Stimulated activated CD8-positive, alpha-beta memory T cell treated with anti-CD3 and anti-CD28 coated beads, Interleukin-7, amount 100 ng/mL, for 24 hours (primary cell): Measurements from ENCODE around the gene CTDSP2.

Experiments
- DNase-seq: peaks from one replicate; pipeline ENCODE4 v3.0.0-alpha.2; 2020; ENCODE audit warnings: low read depth

The CTDSP2 gene

DNA sequence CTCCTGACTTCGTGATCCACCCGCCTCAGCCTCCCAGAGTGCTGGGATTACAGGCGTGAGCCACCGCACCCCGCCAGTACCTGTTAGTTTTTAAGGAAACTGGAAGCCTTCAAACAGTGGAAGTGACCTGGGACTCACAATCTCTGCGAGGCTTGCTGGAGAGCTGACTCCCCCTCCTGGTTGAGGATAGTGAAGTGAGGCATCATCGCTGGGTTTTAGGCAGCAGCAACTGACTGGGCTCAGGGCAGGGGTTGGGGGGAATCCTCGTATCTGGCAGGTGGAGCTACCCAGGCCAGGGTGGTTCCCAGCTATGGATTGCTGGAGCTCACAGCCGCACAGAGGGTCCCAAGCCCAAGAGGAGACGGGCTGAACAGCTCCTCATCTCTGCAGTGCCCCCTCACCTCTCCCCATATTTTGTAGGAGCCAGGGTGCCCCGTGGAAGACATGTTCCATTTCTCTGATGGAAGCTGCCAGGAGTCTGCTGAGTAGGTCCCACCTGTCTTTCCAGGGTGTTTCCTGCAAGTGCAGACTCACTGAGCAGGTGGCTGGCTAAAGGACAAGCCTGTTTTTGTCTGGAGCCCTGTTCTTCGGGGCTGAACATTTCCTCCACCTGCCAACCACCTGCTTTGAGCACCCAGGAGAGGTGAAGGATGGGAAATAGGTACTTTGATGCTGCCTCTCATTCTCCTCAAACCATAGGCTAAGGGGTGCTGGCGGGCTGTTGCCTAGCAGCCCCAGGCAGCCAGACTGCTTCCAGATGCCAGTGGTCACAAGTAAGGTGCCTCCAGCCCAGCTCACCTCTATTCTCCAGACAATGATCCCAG is 31.1 kb downstream of the CTDSP2 start:
- DNase-seq = no peak

DNA sequence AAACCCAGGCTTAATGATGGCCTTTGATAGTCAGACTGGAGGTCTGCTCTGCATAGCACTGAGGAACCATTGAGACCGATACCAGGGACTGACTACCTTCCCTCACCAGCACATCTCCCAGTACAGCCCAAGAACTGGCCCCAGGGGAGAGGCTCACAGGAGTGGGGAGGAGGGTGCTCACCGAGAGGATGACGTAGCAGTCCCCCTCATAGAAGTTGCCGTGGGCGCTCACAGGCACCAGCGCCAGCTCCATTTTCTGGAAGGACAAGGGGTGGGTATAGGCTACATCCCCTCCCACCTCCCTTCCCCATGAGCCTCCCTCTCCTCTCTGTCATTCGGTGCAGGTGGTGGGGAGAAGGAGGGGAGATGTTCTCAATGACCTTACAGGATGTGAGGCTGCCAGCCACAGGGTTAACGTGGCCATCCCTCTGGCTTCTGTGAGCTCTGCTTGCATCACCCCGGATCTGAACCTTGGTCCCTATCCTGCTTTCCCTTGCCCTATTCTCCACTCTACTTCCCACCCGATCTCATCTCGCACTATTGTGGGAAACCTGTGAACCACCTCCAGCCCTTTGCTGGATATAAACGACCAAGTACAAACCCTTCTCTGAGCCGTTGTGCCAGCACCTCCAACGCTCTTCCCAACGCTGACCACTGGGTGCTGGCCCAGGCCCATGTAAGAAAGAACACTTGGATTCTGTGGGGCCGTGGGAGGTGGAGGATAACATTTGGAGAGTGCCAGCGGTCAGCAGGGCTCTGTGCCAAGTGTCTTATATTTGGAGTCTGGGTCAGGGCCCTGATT is 32.4 kb downstream of the CTDSP2 start:
- no peak for DNase-seq

DNA sequence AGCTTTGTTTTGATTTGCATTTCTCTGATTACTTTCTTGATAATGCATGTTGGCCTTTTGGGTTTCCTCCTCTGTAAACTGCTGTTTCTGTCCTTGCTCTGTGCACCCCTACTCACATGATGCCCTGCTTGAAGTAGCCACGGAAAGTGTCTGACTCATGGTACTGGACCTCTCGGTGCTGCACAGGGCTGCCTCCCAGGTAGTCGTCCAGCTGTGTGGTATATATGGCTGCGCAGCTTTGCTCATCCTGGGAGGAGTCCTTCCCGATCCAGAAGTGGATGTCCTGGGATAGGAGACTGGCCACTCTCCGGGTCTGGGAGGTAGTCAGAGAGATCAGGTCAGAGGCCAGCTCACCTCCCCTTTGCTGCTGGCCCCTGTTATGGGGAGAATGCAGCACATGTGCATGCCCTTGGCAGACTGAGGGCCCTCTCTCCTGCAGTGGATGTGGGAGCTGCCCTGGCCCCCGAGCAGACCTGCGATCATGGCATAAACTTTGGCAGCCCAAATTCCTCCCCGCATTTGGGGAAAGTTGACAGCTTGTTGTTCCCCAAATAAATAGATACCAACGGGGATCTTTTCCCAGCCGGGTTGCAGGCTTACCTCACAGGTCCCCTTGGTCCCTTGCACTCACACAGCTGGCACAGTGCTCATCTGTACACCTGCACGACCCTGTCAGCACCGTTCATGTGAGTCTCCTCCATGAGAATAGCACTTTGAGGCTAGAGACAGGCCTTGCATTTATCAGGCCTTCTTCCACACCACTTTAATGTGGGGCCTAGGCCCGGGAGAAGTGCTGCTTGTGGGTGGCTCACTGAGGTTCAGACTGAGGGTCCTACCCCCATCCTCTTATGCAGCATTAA is 33.2 kb downstream of the CTDSP2 start:
- no peak for DNase-seq

GRCh38 chr12:57811028-57811755 is 35.3 kb downstream of the CTDSP2 start:
- DNase-seq = no peak

GRCh38 chr12:57810450-57810849 is 36.1 kb downstream of the CTDSP2 start:
- DNase-seq = no peak

DNA sequence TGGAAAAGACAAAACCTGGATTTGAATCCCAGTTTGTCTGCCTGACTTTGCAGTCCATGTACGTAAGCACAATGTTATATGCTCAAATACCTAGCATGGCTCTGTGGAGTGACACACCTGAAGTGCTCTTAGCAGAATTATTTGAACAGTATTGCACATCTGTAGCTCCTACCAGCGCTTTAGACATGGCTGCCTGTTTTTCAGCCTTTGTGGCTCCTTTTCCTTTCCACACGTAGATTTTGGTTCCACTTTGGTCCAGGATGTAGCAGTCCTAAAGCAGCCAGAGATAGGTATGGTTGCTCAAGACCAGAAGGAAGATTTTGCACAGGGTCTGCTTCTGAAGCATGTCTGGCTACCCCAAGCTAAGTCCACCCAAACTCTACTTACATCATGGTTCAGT is 37.1 kb downstream of the CTDSP2 start:
- DNase-seq = no peak

GRCh38 chr12:57808351-57808750 is 38.2 kb downstream of the CTDSP2 start:
- no peak for DNase-seq

DNA sequence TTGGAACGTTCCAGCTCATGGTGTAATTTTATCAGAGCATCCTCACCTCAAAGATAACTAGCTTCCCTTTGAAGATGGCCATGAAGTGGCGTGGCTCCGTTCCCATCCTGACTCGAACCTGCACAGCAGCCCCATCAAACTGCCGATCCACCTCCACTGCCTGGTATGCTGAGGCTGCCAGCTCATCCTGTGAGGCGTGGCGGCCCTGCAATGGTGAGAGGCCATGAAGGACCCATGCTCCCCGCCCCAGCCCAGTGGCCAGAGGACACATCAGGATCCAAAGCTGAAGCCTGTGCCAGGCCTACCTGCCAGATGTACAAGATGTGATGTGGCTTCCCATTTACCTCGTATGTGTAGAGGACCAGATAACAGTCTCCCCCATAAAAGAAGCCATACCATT is 39.2 kb downstream of the CTDSP2 start:
- no peak for DNase-seq

DNA sequence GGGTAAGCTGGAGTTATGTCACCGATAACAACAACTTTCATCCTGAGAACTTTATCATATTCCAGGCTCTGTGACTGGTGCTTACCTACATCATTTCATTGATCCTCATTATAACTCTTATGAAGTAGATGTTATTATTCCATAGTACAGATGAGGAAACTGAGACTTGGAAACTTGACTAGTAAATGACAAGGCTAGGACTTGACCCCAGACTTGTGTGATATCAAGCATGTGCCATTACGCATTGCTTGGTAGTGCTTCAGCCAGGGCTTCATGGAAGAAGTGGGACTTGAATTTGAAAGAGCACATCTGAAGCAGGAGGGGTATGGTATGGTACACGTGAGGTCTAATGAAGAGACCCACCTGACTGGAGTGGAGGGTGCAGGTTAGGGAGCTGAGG is 39.9 kb downstream of the CTDSP2 start:
- DNase-seq = no peak

GRCh38 chr12:57803319-57803893 is 43.1 kb downstream of the CTDSP2 start:
- DNase-seq = no peak

GRCh38 chr12:57802607-57803006 is 43.9 kb downstream of the CTDSP2 start:
- DNase-seq = no peak

DNA sequence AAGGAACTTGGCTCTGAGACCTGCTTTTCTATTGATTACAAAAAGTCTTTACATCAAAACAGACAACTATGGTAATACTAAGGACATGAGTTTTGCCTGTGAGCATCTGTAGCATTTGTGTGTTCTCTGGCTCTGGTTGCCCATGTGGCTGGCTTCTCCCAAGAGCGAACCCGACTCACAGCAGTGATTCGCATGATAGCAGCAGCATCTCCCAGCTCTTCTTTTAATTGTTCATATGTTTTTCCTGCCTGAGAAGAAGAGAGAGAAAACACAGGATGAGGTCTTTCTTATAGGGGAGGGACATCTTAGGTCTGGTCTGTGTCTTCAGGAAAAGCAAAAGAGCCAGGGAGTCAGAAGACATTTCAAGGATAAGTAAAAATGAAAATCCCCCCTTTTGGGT is 45.6 kb downstream of the CTDSP2 start:
- no peak for DNase-seq

- DNase-seq = no peak
These were observed 48.6 kb downstream of the CTDSP2 start for GRCh38 chr12:57797933-57798332.

GRCh38 chr12:57796996-57797395 is 49.5 kb downstream of the CTDSP2 start:
- DNase-seq = no peak

- DNase-seq = no peak
These were observed 51.2 kb downstream of the CTDSP2 start for GRCh38 chr12:57795354-57795753.

GRCh38 chr12:57793920-57794319 is 52.6 kb downstream of the CTDSP2 start:
- DNase-seq = no peak

GRCh38 chr12:57783861-57784260 is 62.7 kb downstream of the CTDSP2 start:
- no peak for DNase-seq

- no peak for DNase-seq
These were observed 63.1 kb downstream of the CTDSP2 start for GRCh38 chr12:57783466-57783801.

- DNase-seq = peak; percentile 96
These were observed 63.7 kb downstream of the CTDSP2 start, which contains the start of gene TSFM for GRCh38 chr12:57782608-57783465. Gene TSFM (plus strand): TSS chr12:57782787. CDS start chr12:57782802, 15 bp downstream.

DNA sequence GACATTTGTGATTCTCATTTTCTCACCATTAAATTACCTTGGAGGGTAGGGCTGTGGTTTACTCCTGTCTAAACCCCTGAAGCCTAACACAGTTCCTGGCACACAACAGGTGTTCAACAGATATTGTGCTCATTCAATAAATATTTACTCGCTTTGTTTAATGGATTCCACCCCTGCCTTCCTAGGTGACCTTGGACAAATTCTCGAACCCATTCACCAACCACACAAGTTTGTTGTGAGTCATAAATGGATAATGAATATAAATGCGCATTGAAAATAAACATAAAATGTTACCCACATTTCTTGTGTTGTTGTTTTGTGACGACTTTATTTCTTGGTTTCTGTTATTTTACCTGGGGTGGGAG is 64.3 kb downstream of the CTDSP2 start:
- no peak for DNase-seq
